HG03354 (cell line): ENCODE measurements around the gene DTX3L.

Source experiments
- ATAC-seq: cut with Tn5 transposase; IDR thresholded peaks from one replicate; pipeline ENCODE4 v1.9.1; 2021; ENCODE audit warnings: mild to moderate bottlenecking; ENCODE audit not compliant: unreplicated experiment, poor library complexity, severe bottlenecking

The DTX3L gene

GRCh38 chr3:122598556-122598955 is 34.4 kb downstream of the DTX3L start:
- ATAC-seq = no peak

DNA sequence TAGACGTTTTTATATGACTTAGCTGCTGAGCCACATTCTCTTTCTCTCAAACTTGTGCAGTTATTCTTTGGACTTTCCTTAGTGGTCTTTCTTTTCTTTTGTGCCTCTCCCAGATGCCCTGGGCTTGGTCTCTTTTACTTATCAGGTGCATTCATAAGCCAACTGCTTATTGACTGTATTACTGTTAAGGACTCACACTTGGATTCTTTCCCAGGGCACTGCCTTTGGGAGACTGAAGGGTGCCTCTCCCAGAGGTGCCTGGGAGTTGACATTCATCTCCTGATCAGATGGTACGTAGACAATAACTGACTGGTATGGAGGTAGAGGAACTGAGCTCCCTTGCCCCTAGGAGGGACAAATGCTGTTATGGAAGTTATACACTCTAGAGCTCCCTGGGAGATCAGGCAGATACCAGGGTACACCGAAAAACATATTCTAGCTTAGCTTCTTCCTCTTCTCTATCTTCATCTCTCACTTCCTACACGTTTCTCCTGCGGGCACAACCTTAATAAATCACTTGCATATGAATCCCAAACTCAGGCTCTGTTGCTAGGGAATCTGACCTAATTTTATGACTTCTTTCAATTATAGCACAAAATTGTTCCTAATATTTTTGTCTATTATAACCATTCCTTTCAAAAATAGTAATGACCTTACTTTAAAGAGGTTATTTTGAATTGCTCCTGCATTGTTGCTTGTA is 38.0 kb downstream of the DTX3L start:
- no peak for ATAC-seq

GRCh38 chr3:122603056-122603455 is 38.9 kb downstream of the DTX3L start:
- ATAC-seq = no peak

DNA sequence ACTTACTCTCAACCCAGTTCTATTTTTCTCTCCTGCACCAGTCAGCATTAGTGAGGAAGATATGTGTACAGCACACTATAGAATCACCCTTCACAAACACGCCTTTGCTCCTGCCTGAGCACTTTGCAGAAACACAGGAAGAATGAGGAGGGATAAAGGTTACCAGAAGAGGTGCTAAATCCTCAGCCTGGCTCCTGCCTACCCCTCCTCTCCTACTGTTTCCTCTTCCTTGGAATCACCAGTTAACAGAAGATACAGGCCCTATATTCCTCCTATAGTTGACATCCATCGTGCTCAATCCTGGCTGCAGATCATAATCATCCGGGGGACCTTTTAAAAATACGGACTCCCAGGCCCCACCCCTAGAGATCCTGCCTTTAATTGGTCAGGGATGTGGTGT is 42.2 kb downstream of the DTX3L start:
- ATAC-seq = no peak

DNA sequence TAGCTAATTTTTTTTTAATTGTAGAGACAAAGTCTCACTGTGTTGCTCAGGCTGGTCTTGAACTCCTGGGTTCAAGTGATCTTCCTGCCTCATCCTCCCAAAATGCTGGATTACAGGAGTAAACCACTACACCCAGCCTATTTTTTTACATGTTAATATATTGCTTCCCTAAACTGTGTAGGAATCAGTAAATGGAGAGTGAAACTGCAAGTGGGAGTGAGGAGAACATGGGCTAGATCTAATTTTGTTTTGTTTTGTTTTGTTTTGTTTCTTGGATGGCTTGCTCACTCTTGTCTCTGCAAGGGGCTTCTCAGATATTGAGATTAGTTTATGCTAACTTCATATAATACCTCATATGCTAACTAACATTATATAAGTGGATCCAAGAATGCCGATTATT is 44.8 kb downstream of the DTX3L start:
- ATAC-seq = no peak

DNA sequence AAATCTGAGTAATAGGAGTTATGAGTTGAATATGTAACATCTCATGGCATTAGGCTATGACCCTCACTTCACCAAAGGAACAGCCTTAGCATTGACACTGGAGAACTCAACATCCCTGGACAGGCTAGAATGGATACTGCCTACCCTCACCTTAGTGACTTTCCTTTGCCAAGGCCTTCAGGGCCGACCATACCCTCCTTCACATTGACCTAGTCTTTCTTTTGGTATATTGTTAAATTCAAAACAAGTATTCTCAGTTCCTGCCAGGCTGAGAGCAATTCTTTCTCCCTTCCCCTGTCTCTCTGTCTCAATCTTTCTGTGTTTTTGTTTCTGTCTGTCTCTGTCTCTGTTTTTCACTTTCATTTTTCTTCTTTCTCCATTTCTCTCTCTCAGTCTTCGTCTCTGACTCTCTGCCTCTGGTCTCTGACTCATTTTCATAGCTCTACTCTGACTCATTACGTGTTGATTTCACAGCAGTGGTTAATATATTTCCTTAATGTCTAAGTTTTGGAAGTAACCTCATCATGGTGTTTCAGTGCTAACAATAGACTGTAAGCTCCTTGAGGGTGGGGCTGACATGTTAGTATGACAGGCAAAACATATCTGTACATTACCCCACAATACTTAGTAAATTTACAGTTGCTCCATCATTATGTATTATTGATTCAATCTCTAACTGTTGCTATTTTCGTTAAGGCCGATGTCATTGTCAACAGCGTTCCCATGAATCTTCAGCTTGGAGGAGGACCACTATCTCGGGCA is 45.8 kb downstream of the DTX3L start:
- peak; percentile 97 for ATAC-seq

DNA sequence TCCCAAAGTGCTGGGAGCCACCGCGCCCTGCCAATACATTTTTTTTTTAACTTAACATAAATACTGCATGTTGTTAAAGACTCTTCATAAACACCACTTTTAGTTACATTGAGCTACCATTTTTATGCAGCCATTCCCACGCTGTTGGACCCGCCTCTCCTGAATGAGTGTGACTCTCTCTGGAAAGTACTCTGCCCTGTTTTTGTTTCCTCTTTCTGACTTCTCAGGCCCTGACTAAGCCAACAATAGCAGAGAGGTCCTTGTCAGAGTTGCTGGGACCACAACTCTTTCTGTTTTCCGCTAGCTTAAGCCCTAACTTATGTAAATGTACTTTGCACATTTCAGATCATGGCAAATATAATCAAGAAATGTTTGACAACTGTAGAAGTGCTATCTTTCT is 48.6 kb downstream of the DTX3L start:
- ATAC-seq = no peak

DNA sequence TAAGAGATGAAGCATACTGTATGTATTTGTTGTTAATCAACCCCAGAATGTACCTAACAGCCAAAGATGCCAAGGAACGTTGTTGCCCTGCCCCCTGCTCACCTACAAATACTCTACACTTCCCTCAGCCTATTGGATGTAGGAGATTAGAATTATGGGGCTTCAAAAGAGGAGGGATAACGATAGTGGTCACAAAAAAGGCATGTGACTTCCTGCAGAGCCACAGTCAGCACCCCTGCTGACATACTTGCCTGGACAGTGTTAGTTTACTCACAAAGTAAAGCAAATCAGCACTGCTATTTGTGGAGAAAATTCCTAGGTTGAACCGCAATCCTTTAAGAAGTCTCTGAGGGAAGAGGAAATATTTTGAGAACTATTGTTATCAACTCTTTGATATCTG is 51.2 kb downstream of the DTX3L start:
- no peak for ATAC-seq

- ATAC-seq = no peak
Measured at GRCh38 chr3:122618614-122619013, 54.5 kb downstream of the DTX3L start.

- no peak for ATAC-seq
Measured at GRCh38 chr3:122619040-122619439, 54.9 kb downstream of the DTX3L start.

- ATAC-seq = no peak
Measured at GRCh38 chr3:122620399-122620798, 56.3 kb downstream of the DTX3L start.

DNA sequence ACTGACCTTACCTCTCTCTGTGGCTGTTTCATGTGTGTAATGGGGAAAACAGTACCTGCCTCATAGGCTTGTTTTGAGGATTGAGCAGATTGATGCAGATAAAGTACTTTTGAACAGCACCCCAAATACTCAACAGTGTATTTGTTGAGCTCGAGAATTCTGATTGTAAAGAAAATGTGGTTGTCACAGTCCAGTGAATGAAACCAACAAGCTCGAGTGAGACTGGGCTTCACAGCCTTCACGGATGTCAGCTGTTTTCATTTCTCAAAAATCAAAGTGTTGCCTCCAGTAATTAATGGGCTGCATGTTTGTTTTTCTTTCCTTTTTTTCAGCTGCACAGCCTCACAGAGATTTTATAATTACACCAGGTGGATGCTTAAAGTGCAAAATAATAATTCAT is 57.0 kb downstream of the DTX3L start:
- no peak for ATAC-seq

DNA sequence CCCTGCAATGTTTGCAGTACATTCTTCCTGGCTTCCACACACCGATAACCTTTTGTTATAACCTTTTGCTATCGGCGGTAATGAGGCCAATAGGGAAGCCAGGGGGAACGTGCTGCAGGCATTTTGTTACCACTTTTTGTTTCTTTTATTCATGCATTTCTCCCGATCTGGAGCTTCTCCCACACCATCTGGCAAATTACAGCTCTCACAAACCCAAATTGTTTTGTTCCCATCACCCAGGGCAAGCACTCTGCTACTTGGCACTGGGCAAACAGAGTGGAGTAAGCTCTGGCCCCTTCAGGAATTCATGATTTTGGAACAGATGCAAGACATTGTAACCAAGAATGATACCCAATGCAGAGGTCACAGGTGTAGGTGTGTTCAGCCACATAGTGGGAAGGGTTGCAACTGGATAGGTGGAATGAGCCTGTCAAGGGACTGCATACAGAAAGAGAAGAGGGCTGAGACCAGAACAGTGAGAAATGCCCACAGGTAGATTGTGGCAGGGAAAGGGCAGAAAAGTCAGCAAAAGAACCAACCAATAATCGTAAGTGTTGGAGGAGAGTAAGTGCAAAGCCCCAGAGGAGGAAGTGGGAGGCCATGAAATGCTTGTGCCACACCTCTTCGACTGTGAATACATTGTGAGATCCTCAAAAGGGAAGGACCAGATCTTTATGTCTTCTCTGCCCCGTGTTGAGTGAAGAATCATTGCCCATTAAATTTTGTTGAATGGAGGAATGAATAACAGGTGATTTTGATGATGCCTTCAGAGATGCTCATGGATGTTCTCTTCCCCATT is 59.1 kb downstream of the DTX3L start:
- ATAC-seq = no peak
